Measurements from ENCODE around the gene TLR9.

DNA sequence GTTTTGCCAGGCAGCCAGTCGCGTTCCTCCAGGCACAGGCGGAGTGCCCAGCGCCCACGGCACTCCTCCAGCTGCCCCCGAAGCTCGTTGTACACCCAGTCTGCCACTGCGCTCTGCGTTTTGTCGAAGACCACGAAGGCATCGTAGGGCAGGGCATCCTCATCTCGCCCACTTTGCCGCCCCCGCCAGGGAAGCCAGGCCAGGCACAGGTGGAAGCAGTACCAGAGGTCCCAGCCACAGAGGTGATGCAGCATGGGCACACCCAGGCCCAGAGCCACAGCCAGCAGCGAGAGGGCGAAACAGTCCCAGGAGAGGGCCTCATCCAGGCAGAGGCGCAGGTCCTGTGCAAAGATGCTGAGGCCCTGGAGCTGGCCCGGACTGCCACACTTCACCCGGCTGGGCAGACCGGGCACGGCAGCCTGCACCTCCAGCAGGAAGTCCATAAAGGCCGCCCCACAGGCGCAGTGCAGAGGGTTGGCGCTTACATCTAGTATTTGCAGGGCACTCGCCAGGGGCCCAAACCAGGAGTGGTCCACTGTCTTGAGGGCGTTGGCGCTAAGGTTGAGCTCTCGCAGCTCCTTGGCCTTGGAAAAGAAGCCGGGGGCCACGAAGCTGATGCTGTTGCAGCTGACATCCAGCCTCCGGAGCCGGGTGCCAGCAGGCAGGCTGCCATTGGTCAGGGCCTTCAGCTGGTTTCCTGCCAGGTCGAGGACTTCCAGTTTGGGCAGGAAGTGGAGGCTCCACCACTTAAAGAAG, 3.7 kb downstream of the TLR9 start:
- TF ChIP-seq CTCF (conservative IDR thresholded peaks at IDR 0.05 in 1 of 2, IDR thresholded peaks at IDR 0.05 in 1 of 2; ENCODE audit: extremely low read depth in 1 of 2, insufficient read depth in 1 of 2, low read depth in 1 of 2, low read length in 2 of 2) (no peak), EZH2 (IDR thresholded peaks at IDR 0.05; ENCODE audit: borderline replicate concordance, low read length) (no peak)

Measured in mammary epithelial cell (primary cell).